ENCODE data around the gene MFGE8. TPM values are rescaled to one million over a fixed set of nuclear protein-coding genes. Genes with fewer than 3 reads are reported as not detected.
"Not testable (repeated sequence)": the region's sequence is repeated elsewhere in the genome, so short reads cannot be mapped to it uniquely, and the experiment has no call there.

MFGE8 gene, protein sequence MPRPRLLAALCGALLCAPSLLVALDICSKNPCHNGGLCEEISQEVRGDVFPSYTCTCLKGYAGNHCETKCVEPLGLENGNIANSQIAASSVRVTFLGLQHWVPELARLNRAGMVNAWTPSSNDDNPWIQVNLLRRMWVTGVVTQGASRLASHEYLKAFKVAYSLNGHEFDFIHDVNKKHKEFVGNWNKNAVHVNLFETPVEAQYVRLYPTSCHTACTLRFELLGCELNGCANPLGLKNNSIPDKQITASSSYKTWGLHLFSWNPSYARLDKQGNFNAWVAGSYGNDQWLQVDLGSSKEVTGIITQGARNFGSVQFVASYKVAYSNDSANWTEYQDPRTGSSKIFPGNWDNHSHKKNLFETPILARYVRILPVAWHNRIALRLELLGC
- 29.5 and 33.5 TPM in 2 replicates for total RNA-seq (2014; rRNA removed; shearing (Covaris generic); ENCODE audit: low replicate concordance)

DNA sequence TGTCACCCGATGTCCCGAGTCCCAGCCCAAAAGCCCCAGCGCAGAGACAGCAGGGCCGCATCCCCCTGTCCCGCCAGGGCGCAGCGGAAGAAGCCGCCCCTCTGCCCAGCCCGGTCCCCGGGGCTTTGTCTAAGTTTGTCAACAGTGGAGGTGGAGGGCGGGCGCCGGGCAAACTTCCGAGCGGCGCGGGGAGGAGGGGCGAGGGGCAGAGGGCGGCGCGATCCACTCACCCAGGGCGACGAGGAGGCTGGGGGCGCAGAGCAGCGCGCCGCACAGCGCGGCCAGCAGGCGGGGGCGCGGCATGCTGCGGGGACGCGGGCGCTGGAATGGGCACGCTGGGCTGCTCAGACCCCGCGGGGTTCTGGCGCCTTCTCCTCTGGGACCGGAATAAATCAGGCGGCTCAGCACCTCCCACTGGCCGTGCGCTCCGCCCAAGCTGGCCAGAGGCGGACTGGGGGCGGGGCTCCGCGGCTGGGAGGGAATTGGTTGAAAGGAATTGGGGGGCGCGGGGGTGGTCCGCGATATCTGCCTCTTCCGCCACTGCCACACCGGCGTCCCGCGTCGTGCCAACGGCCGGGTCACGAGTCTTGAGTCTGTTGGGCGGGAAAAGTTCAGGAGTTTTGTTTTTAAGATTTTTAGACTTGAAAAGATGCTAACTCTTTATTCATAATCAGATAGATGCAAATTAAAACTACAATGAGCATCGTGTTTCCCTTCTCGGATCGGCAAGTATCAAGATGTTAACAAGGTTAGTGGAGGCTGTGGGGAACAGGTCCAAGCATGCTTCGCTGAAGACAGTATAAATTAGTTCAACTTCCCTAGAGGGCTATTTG is at the start of gene MFGE8:
TSS of gene MFGE8 (minus strand) at position 363 of the 833 bp plus-strand sequence. CDS start at position 303, 60 bp downstream.
- H3K27me3 ChIP-seq: no peaks in the 10 kb centered on the region
- H3K4me3 ChIP-seq: peak within 1 kb of the TSS; percentile 62
- no peaks in the 10 kb centered on the region for H3K9me3 ChIP-seq
- peaks cover 6% of the 10 kb centered on the region for H3K36me3 ChIP-seq
- peak; percentile 86 for DNase-seq

GRCh38 chr15:88959445-88959844 is 46.3 kb upstream of the MFGE8 start:
- DNase-seq: no peak
- Histone ChIP-seq H3K27me3 (no peaks in the 10 kb centered on the region), H3K9me3 (no peaks in the 10 kb centered on the region), H3K4me3 (no peak overlapping the region), H3K36me3 (no peaks in the 10 kb centered on the region)

GRCh38 chr15:88956906-88957305 is 43.7 kb upstream of the MFGE8 start:
- no peaks in the 10 kb centered on the region for H3K27me3 ChIP-seq
- DNase-seq: no peak
- H3K4me3 ChIP-seq: no peak overlapping the region
- no peaks in the 10 kb centered on the region for H3K36me3 ChIP-seq
- no peaks in the 10 kb centered on the region for H3K9me3 ChIP-seq

DNA sequence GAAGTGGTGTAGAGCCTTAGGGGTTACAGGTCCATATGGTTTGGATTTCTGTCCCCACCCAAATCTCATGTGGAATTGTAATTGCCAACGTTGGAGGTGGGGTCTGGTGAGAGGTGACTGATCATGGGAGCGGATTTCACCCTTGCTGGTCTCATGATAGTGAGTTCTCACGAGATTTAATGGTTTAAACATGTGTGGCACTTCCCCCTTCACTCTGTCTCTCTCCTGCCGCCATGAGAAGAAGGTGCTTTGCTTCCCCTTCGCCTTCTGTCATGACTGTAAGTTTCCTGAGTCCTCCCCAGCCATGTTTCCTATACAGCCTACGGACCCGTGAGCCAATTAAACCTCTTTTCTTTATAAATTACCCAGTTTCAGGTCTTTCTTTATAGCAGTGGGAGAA is 43.1 kb upstream of the MFGE8 start:
- no peak for DNase-seq
- no peaks in the 10 kb centered on the region for H3K36me3 ChIP-seq
- no peak overlapping the region for H3K4me3 ChIP-seq
- no peaks in the 10 kb centered on the region for H3K27me3 ChIP-seq
- H3K9me3 ChIP-seq: no peaks in the 10 kb centered on the region

- H3K27me3 ChIP-seq: no peaks in the 10 kb centered on the region
- no peak for DNase-seq
- no peaks in the 10 kb centered on the region for H3K9me3 ChIP-seq
- H3K36me3 ChIP-seq: no peaks in the 10 kb centered on the region
- H3K4me3 ChIP-seq: no peak overlapping the region
These were observed 41.5 kb upstream of the MFGE8 start for GRCh38 chr15:88954431-88955277.

DNA sequence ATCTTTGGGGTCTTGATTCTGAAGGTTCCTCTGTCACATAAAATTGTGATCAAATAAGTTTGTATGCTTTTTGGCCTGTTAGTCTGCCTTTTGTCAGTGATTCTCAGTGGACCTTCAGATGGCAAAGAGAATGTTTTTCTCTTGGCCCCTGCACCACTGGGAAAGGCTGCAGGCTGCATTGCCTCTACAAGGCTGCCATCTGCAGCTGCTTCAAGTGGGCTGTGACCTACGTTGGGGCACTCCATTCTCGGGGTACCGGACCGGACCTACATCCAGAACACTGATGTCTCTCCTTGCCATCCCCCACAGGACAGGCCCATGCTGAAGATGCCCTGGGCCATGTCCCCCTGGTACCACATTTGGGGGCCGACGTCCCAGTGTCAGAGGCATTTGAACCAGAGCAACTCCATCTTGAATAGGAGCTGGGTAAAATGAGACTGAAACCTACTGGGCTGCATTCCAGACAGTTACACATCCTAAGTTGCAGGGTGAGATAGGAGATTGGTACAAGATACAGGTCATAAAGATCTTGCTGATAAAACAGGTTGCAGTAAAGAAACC is 37.5 kb upstream of the MFGE8 start:
- Histone ChIP-seq H3K4me3 (no peak overlapping the region), H3K36me3 (no peaks in the 10 kb centered on the region), H3K9me3 (no peaks in the 10 kb centered on the region), H3K27me3 (no peaks in the 10 kb centered on the region)
- DNase-seq: no peak

DNA sequence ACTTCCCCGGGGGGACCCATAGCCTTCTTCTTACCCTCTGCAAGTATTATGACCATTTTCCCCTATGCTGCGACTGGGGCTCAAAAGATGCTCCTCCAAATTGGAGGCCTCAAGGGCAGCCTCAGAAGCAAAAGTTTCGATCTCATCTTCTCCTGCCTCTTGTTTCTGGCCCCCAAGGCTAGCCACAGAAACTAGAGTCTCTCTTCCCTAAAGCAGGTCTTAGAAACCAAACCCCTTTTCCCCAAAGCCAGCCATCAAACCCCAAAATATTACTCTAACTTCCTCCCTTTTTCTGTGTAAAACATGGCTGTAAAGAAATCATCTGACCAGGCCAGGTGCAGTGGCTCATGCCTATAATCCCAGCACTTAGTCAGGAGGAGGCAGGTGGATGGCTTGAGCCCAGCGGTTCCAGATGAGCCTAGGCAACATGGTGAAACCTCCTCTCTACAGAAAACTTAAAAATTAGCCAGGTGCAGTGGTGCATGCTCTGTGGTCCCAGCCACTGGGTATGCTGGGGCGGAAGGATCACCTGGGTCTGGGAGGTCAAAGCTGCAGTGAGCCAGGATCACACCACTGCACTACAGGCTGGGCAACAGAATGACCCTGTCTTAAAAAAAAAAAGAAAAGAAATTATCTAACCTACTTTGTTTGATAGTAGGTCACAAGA is 36.7 kb upstream of the MFGE8 start:
- Histone ChIP-seq H3K36me3 (no peaks in the 10 kb centered on the region), H3K9me3 (no peaks in the 10 kb centered on the region), H3K27me3 (no peaks in the 10 kb centered on the region), H3K4me3 (no peak overlapping the region)
- no peak for DNase-seq

DNA sequence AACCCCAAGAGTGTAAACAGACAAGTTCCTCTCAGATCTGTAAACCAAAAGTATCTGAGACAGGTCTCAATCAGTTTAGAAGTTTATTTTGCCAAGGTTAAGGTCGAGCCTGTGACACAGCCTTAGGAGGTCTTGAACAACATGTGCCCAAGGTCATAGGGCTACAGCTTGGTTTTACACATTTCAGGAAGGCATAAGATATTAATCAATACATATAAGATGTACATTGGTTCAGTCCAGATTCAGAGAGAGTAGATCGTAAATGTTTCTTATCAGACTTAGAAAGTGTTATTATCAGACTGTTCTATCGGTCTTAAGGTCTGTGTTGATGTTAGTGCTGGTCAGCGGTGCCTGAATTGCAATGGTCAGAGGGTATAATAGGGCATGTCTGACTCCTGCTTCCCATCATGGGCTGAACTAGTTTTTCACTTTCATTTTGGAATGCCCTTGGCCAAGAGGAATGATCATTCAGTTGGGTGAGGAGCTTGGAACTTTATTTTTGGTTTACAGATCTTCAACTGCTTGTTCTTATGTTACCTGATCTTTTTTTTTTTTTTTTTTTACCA is 27.0 kb upstream of the MFGE8 start:
- Histone ChIP-seq H3K27me3 (no peaks in the 10 kb centered on the region), H3K4me3 (no peak overlapping the region), H3K36me3 (no peaks in the 10 kb centered on the region), H3K9me3 (no peaks in the 10 kb centered on the region)
- no peak for DNase-seq

DNA sequence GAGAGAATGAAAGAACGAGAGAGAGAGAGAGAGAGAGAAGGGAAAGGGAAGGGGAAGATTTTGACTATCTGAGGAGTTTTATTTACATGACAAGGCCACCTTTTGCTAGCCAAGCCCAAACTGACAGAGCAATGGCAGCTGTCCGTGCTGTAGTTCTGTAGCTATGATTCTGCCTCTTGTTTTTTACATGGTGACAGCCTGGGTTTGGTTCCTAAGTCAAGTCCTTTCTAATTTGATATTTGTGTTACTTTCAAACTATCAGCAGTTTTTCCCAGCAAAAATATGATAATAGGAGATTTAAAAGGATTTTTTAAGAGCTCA is 26.3 kb upstream of the MFGE8 start:
- DNase-seq: no peak
- Histone ChIP-seq H3K36me3 (no peaks in the 10 kb centered on the region), H3K9me3 (no peaks in the 10 kb centered on the region; the same call in 1 of the 2 replicates), H3K27me3 (no peaks in the 10 kb centered on the region), H3K4me3 (no peak overlapping the region)

DNA sequence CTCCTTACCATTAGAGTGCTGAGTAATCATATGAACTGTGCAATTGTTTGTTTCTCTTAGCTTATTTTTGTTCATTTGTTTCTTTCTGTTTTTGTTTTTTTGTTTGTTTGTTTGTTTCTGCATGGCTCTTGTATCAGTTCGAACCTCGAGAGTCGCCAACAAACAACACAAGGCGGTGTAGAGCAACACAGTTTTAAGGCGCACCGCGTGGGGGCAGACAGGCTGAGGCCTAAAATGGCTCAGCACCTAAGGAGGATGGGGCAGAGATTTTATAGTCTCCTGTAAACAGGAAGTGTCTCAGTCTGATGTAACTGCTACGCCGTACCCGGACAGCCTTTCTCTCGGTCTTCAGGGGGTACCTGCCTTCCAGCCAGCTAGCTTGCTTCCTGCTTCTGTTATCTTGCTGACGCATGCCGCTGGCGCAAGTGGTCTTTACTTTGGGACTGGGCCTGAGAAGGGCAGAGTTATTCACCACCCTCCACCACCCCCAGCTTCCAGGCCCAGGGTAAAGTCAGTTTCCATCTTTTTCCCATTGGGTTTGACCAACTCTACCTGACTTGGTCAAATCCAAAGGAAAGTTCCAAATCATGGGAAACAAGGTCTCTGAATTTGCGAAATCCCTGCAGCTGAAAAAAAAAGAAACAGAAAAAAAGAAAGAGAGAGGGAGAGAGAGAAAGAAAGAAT is 25.8 kb upstream of the MFGE8 start:
- H3K9me3 ChIP-seq: no peaks in the 10 kb centered on the region; the same call in 1 of the 2 replicates
- no peak overlapping the region for H3K4me3 ChIP-seq
- H3K36me3 ChIP-seq: no peaks in the 10 kb centered on the region
- no peak for DNase-seq
- no peaks in the 10 kb centered on the region for H3K27me3 ChIP-seq

GRCh38 chr15:88934449-88934848 is 21.3 kb upstream of the MFGE8 start:
- H3K4me3 ChIP-seq, H3K36me3 ChIP-seq, DNase-seq, H3K27me3 ChIP-seq, H3K9me3 ChIP-seq: not testable (repeated sequence)

- Histone ChIP-seq H3K9me3 (peaks cover 8% of the 10 kb centered on the region), H3K27me3 (no peaks in the 10 kb centered on the region)
These were observed 19.7 kb upstream of the MFGE8 start for GRCh38 chr15:88932875-88933330.

GRCh38 chr15:88932271-88932874 is 19.2 kb upstream of the MFGE8 start:
- Histone ChIP-seq H3K36me3 (no peaks in the 10 kb centered on the region), H3K4me3 (no peak overlapping the region), H3K9me3 (peaks cover 8% of the 10 kb centered on the region), H3K27me3 (no peaks in the 10 kb centered on the region)
- no peak for DNase-seq

More at GRCh38 chr15:88932875-88933330, 19.7 kb upstream of the MFGE8 start:
- Histone ChIP-seq H3K36me3 (no peaks in the 10 kb centered on the region), H3K4me3 (no peak overlapping the region)
- DNase-seq: no peak

DNA sequence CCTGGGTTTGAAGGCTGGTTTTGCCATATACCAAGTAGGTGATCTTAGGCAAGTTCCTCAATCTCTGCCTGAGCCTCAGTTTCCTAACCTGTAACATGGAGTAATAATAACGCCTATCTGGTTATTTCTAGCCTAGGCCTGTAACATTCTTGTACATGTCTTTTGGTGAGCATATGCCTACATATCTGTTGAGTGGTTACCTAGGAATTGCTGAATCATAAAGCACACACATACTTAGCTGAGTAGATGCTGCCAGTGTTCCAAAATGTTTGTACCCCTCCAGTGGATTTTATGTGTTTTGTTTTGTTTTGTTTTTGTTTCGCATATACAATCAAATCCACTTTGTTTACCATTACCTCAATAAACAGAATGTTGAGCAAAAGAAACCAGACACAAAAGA is 17.4 kb upstream of the MFGE8 start:
- Histone ChIP-seq H3K9me3 (peaks cover 8% of the 10 kb centered on the region), H3K36me3 (no peaks in the 10 kb centered on the region), H3K4me3 (no peak overlapping the region), H3K27me3 (no peaks in the 10 kb centered on the region)
- no peak for DNase-seq
